ENCODE results near the gene EFNA3.

EFNA3 gene

GRCh38 chr1:155070158-155070621 is 8.4 kb upstream of the EFNA3 start:
- no peak for DNase-seq

GRCh38 chr1:155070721-155071569 is 7.7 kb upstream of the EFNA3 start:
- DNase-seq, result no peak

GRCh38 chr1:155071701-155072100 is 6.9 kb upstream of the EFNA3 start:
- no peak for DNase-seq

- no peak for DNase-seq
Measured at GRCh38 chr1:155072531-155073289, 5.9 kb upstream of the EFNA3 start.

- DNase-seq, result peak; percentile 71
Measured at GRCh38 chr1:155073377-155074242, 5.0 kb upstream of the EFNA3 start.

GRCh38 chr1:155075535-155075934 is 3.1 kb upstream of the EFNA3 start:
- no peak for DNase-seq

- DNase-seq, result no peak
Measured at GRCh38 chr1:155076371-155076770, 2.3 kb upstream of the EFNA3 start.

- DNase-seq, result no peak
Measured at GRCh38 chr1:155077346-155077745, 1.3 kb upstream of the EFNA3 start.

GRCh38 chr1:155077758-155078445 is 735 bp upstream of the EFNA3 start:
- no peak for DNase-seq

- no peak for DNase-seq
Measured at GRCh38 chr1:155079210-155079486, 511 bp downstream of the EFNA3 start.

GRCh38 chr1:155079487-155080311 is 1.1 kb downstream of the EFNA3 start:
- no peak for DNase-seq

GRCh38 chr1:155080312-155081228 is 1.9 kb downstream of the EFNA3 start:
- peak; percentile 32 for DNase-seq

- no peak for DNase-seq
Measured at GRCh38 chr1:155081472-155082300, 3.0 kb downstream of the EFNA3 start.

GRCh38 chr1:155082301-155083051 is 3.8 kb downstream of the EFNA3 start:
- no peak for DNase-seq

GRCh38 chr1:155083052-155083541 is 4.5 kb downstream of the EFNA3 start:
- no peak for DNase-seq

GRCh38 chr1:155083865-155084721 is 5.5 kb downstream of the EFNA3 start:
- peak; percentile 26 for DNase-seq

- DNase-seq, result peak; percentile 94
Measured at GRCh38 chr1:155084722-155085503, 6.3 kb downstream of the EFNA3 start.
